Thyroid gland (tissue), 4 donors: ENCODE data around the gene RAI1. TPM values are rescaled to one million over a fixed set of nuclear protein-coding genes. Genes with fewer than 3 reads are reported as not detected.

ENCODE experiments used
- DNase-seq, 2 donors: peaks; one replicate each; pipeline ENCODE4 v3.0.0-alpha.2; 2019
- H3K27ac ChIP-seq, 3 donors: fragments of 200-600 bp; sonication (generic); 1 replicate in 2 of 3; 2 replicates in 1 of 3; pipeline ENCODE4 v1.5.1; 2016 to 2019; ENCODE audit warnings: mild to moderate bottlenecking in 1 of 3, moderate library complexity in 1 of 3
- H3K27me3 ChIP-seq: fragments of 200-600 bp; sonication (generic); one replicate; pipeline ENCODE4 v1.5.1; 2019
- H3K36me3 ChIP-seq, 2 donors: fragments of 200-600 bp; sonication (generic); one replicate each; pipeline ENCODE4 v1.5.1; 2016 to 2019
- H3K4me1 ChIP-seq, 2 donors: fragments of 200-600 bp; sonication (generic); one replicate each; pipeline ENCODE4 v1.5.1; 2017 to 2019
- H3K4me3 ChIP-seq, 3 donors: fragments of 200-600 bp; sonication (generic); replicated peaks in 1 of 3; 1 replicate in 2 of 3; 2 replicates in 1 of 3; pipeline ENCODE4 v1.5.1; 2016; ENCODE audit warnings: mild to moderate bottlenecking in 1 of 3
- H3K9me3 ChIP-seq: fragments of 200-600 bp; sonication (generic); one replicate; pipeline ENCODE4 v1.5.1; 2017
- POLR2A ChIP-seq, 2 donors: fragments of 450-650 bp; IDR thresholded peaks; one replicate each; pipeline ENCODE4 v1.6.1; 2017; ENCODE audit warnings: antibody characterized with exemption in 2 of 2, mild to moderate bottlenecking in 2 of 2, moderate library complexity in 1 of 2
- WGBS, 2 donors: methylation state at CpG; one replicate each; pipeline ENCODE4 v1.1.5; 2017; 5-methylcytosine and 5-hydroxymethylcytosine counted together
- intact Hi-C: fragments of 100-400 bp; cut with DNase I; formaldehyde crosslinking; loops from one replicate; pipeline ENCODE4 v1.15.1; 2023
- total RNA-seq, 4 donors: library from RNA; depleted of rRNA; stranded (reverse); fragments of >200 nt; gene quantifications; one replicate each; pipeline ENCODE4 v1.2.3, GENCODE V29; 2016
- TF ChIP-seq, protein P1 (sequence below), 6 experiments: fragments of 200-600 bp in 3 of 6; fragments of 450-650 bp in 3 of 6; sonication (generic) in 3 of 6; IDR thresholded peaks; one replicate each; pipeline ENCODE4 v1.5.1; 2016 to 2019; ENCODE audit warnings: antibody characterized with exemption in 6 of 6, mild to moderate bottlenecking in 2 of 6, inconsistent platforms in 1 of 6, moderate library complexity in 1 of 6

RAI1 gene
- total RNA-seq, 4 donors from 2014 or later: 19.1 to 52.3 (median 34.1) TPM

DNA sequence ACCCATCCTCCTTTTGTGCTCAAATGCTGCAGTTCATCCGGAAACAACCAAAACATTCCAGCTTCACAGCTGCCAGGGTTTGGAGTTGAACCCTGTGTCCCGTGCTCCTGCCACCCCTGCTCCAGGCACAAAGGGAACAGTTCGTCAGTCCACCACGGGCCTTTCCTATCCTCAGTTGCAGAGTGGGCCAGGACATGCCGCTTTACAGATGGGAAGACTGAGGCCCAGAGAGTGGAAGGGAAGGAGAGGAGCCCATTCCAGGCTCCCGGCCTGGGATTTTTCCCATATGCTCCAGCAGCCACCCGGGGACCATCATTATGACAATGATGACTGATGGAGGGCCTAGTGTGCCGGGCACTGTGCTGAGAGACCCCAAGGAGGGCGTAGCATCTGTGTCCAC, 27.6 kb downstream of the RAI1 start:
- no peak overlapping the region for H3K4me3 ChIP-seq
- TF ChIP-seq POLR2A (IDR thresholded peaks at IDR 0.05): no peak
- TF ChIP-seq, protein P1, sequence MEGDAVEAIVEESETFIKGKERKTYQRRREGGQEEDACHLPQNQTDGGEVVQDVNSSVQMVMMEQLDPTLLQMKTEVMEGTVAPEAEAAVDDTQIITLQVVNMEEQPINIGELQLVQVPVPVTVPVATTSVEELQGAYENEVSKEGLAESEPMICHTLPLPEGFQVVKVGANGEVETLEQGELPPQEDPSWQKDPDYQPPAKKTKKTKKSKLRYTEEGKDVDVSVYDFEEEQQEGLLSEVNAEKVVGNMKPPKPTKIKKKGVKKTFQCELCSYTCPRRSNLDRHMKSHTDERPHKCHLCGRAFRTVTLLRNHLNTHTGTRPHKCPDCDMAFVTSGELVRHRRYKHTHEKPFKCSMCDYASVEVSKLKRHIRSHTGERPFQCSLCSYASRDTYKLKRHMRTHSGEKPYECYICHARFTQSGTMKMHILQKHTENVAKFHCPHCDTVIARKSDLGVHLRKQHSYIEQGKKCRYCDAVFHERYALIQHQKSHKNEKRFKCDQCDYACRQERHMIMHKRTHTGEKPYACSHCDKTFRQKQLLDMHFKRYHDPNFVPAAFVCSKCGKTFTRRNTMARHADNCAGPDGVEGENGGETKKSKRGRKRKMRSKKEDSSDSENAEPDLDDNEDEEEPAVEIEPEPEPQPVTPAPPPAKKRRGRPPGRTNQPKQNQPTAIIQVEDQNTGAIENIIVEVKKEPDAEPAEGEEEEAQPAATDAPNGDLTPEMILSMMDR (IDR thresholded peaks at IDR 0.05): no peak
- H3K9me3 ChIP-seq: no peaks in the 10 kb centered on the region
- H3K36me3 ChIP-seq: no peaks in the 10 kb centered on the region
- H3K27ac ChIP-seq: no peak overlapping the region
- intact Hi-C loops: loop anchor here (10.0 kb wide), 1 partner anchor 216 kb away; no protein-coding TSS in a partner anchor
- H3K4me1 ChIP-seq: peaks cover 18 to 44% of the 10 kb centered on the region in 2 donors
- 85 to 99% methylated on average over 7 to 9 of the region's 9 CpGs for WGBS, 2 donors
- no peaks in the 10 kb centered on the region for H3K27me3 ChIP-seq
- no peak for DNase-seq

DNA sequence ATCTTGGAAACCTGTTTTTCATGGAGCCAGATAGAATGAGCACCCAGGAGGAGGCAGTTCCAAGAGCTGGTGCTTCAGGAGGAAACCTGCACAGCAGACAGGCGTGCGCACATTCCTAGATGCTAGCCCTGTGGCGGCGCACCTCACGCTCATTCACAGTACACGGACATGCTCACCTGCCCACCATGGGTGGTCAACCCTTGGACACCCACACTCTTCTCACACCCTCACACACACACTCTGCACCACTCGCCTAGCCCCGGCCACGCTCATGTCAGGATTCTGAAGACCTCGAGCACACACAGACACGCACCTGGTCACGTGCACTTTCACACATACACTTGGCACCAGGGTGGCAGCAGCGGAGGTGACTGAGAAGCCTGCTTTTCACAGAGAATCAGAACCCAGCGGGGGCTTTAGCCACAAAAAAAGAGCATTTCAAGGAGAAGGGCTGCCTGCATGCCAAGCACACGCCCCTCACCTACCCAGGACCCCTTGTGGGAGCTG, 28.6 kb downstream of the RAI1 start:
- H3K36me3 ChIP-seq: no peaks in the 10 kb centered on the region
- peak overlapping the region; percentile 41 to 92 (median 83) for H3K27ac ChIP-seq
- 86 to 92% methylated on average over 9 to 15 of the region's 15 CpGs for WGBS, 2 donors
- no peaks in the 10 kb centered on the region for H3K27me3 ChIP-seq
- no peak overlapping the region for H3K4me3 ChIP-seq
- intact Hi-C loops: loop anchor here (10.0 kb wide), 1 partner anchor 215 kb away; no protein-coding TSS in a partner anchor
- TF ChIP-seq POLR2A (IDR thresholded peaks at IDR 0.05): no peak
- TF ChIP-seq, protein P1 (IDR thresholded peaks at IDR 0.05): no peak
- H3K4me1 ChIP-seq: peaks cover 28 to 51% of the 10 kb centered on the region in 2 donors
- H3K9me3 ChIP-seq: no peaks in the 10 kb centered on the region
- peak in 1 of 2 donors; percentile 26 for DNase-seq

GRCh38 chr17:17710355-17710727, 29.1 kb downstream of the RAI1 start:
- no peaks in the 10 kb centered on the region for H3K36me3 ChIP-seq
- no peaks in the 10 kb centered on the region for H3K27me3 ChIP-seq
- H3K27ac ChIP-seq: peak overlapping the region; percentile 41 to 92 (median 83)
- intact Hi-C loops: no loop called here
- H3K9me3 ChIP-seq: no peaks in the 10 kb centered on the region
- no peak for DNase-seq
- TF ChIP-seq, protein P1 (IDR thresholded peaks at IDR 0.05): no peak
- no peak for TF ChIP-seq POLR2A (IDR thresholded peaks at IDR 0.05)
- no peak overlapping the region for H3K4me3 ChIP-seq
- H3K4me1 ChIP-seq: peaks cover 30 to 56% of the 10 kb centered on the region in 2 donors
- 100% methylated on average over 1 of the region's 4 CpGs; no CpG with 5 or more reads in 1 of the 2 donors for WGBS, 2 donors

DNA sequence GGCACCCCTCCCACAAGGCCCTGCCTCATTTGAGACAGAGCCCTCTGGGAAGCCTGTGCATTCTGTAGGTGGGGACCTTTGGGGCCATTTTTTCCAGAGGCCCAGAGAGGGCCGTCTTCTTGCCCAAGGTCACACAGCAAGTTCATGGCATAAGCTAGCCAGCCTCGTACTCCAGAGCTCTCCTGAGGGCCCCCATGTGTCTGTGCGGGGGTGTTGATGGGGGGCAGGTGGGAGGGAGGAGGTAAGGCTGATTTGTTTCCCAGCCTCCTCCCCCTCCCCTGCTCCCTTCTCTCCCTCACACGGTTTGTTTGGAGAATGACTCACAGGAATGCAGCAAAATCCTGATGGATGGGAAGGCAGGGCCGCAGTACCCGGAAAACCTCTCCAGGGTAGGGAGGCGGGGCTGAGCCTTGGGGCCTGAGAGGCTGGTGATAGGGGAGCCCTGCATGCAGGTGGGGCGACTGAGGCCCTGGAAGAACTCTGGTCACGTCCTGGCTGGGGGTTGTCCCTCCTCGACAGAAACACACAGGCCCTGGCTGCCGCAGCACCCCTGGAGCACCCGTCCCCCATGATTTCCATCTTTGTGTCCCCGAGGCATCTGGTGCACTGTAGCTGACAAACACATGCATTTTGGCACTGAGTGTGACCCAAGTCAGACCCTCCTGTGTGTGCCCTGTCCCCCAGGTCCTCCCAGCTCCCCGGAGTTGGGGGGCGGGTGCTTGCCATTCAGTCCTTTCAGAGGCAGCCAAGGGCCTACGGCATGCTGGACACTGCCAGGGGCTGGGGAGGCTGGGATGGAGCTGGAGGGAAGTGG, 29.7 kb downstream of the RAI1 start:
- no peak for TF ChIP-seq POLR2A (IDR thresholded peaks at IDR 0.05)
- TF ChIP-seq, protein P1 (IDR thresholded peaks at IDR 0.05): peak in 1 of 6 experiments; percentile 5
- intact Hi-C loops: no loop called here
- Histone ChIP-seq H3K9me3 (no peaks in the 10 kb centered on the region), H3K4me1 (peaks cover 30 to 61% of the 10 kb centered on the region in 2 donors), H3K27ac (peak overlapping the region; percentile 41 to 92 (median 83)), H3K36me3 (no peaks in the 10 kb centered on the region), H3K4me3 (no peak overlapping the region), H3K27me3 (no peaks in the 10 kb centered on the region)
- DNase-seq: peak; percentile 90 to 93
- 39 to 56% methylated on average over 5 to 16 of the region's 16 CpGs for WGBS, 2 donors

DNA sequence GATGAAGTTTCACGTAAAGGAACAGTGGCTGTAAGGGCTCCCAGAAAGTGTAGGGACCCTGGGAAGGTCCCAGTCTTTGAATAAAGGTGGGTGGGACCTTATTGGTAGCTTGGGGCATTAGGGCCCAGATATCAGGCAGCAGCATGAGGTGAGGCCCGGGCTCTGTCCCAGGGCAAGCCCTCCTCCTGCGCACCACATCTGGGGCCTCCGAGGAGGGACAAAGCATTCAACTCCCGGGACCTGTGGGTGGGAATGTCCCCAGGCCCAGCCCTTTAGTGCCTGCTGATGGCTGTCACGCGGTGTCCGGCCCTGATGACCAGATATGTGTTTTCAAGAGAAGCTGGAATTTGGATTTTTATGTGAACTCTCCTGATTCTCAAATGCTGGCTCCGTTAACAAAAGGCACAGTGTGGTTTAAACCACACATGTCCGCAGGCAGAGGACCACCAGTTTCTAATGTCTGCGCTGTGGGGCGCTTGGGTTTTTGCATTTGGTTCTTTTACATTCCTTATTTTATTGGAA, 30.4 kb downstream of the RAI1 start:
- Histone ChIP-seq H3K4me3 (no peak overlapping the region), H3K27ac (peak overlapping the region; percentile 41 to 92 (median 70)), H3K27me3 (no peaks in the 10 kb centered on the region), H3K4me1 (peaks cover 30 to 59% of the 10 kb centered on the region in 2 donors), H3K36me3 (no peaks in the 10 kb centered on the region), H3K9me3 (no peaks in the 10 kb centered on the region)
- 73 to 77% methylated on average over 9 to 12 of the region's 12 CpGs for WGBS, 2 donors
- peak; percentile 31 to 48 for DNase-seq
- intact Hi-C loops: no loop called here
- TF ChIP-seq POLR2A (IDR thresholded peaks at IDR 0.05): no peak
- TF ChIP-seq, protein P1 (IDR thresholded peaks at IDR 0.05): no peak
